ENCODE results near the gene NUDCD3. TPM values are rescaled to one million over a fixed set of nuclear protein-coding genes. Genes with fewer than 3 reads are reported as not detected.

The NUDCD3 gene
- polyA plus RNA-seq, 1 donor (not counting 4 experiments of a cell fraction or from before 2014, with no cell fraction given) = 58.7 TPM

GRCh38 chr7:44445986-44446671 is 44.3 kb downstream of the NUDCD3 start:
- FAIRE-seq (no peak), DNase-seq (ENCODE audit: low read depth, low spot score) (no peak)
- dilution Hi-C loops (cut with MboI; ENCODE audit: extremely low pct_ligation_motif_present, low sequenced_read_pairs) = no loop called here
- no peaks in the 10 kb centered on the region for H4K20me1 ChIP-seq (ENCODE audit: control insufficient read depth, extremely low read depth, insufficient read depth, low read length)
- peaks cover 22 to 29% of the 10 kb centered on the region in 2 experiments for H3K36me3 ChIP-seq (ENCODE audit: control insufficient read depth in 2 of 2, extremely low read depth in 1 of 2, insufficient read depth in 2 of 2, low read length in 2 of 2)
- no peak overlapping the region for H3K27ac ChIP-seq (ENCODE audit: control insufficient read depth, insufficient read depth, low read length)
- no peak overlapping the region for H3K4me3 ChIP-seq (ENCODE audit: control insufficient read depth in 2 of 3, extremely low read depth in 1 of 3, insufficient read depth in 2 of 3, low read depth in 1 of 3, low read length in 3 of 3)
- H3K27me3 ChIP-seq (ENCODE audit: control insufficient read depth, extremely low read depth, insufficient read depth, low read length) = no peaks in the 10 kb centered on the region
- H3K4me1 ChIP-seq (ENCODE audit: control insufficient read depth, extremely low read depth, insufficient read depth, low read length) = peaks cover 7% of the 10 kb centered on the region
- peaks cover 71% of the 10 kb centered on the region for H3K79me2 ChIP-seq (ENCODE audit: control insufficient read depth, insufficient read depth, low read length)
- TF ChIP-seq EZH2 (IDR thresholded peaks at IDR 0.05; ENCODE audit: low read length) = no peak
- TF ChIP-seq CTCF (optimal IDR thresholded peaks at IDR 0.05 in 1 of 3, IDR thresholded peaks at IDR 0.05 in 1 of 3, conservative IDR thresholded peaks at IDR 0.05 in 1 of 3; ENCODE audit: extremely low read depth in 1 of 3, insufficient read depth in 2 of 3, low read length in 3 of 3) = no peak
- no peak overlapping the region for H2AFZ ChIP-seq (ENCODE audit: control insufficient read depth, low read length)
- no peak overlapping the region for H3K9ac ChIP-seq (ENCODE audit: control insufficient read depth, extremely low read depth, insufficient read depth, low read length)
- no peaks in the 10 kb centered on the region for H3K9me3 ChIP-seq (ENCODE audit: control insufficient read depth, low read depth, low read length)
- H3K9me1 ChIP-seq (ENCODE audit: control insufficient read depth, extremely low read depth, insufficient read depth, low read length) = peaks cover 6% of the 10 kb centered on the region
- H3K4me2 ChIP-seq (ENCODE audit: control insufficient read depth, extremely low read depth, insufficient read depth, low read depth, low read length) = no peak overlapping the region

- FAIRE-seq (no peak), DNase-seq (ENCODE audit: low read depth, low spot score) (no peak)
- Histone ChIP-seq H3K9me3 (ENCODE audit: control insufficient read depth, low read depth, low read length) (no peaks in the 10 kb centered on the region), H3K79me2 (ENCODE audit: control insufficient read depth, insufficient read depth, low read length) (peaks cover 60% of the 10 kb centered on the region), H3K4me3 (ENCODE audit: control insufficient read depth in 2 of 3, extremely low read depth in 1 of 3, insufficient read depth in 2 of 3, low read depth in 1 of 3, low read length in 3 of 3) (no peak overlapping the region), H3K27me3 (ENCODE audit: control insufficient read depth, extremely low read depth, insufficient read depth, low read length) (no peaks in the 10 kb centered on the region), H3K36me3 (ENCODE audit: control insufficient read depth in 2 of 2, extremely low read depth in 1 of 2, insufficient read depth in 2 of 2, low read length in 2 of 2) (peaks cover 5 to 12% of the 10 kb centered on the region in 2 experiments), H3K9ac (ENCODE audit: control insufficient read depth, extremely low read depth, insufficient read depth, low read length) (no peak overlapping the region), H4K20me1 (ENCODE audit: control insufficient read depth, extremely low read depth, insufficient read depth, low read length) (peaks cover 7% of the 10 kb centered on the region), H2AFZ (ENCODE audit: control insufficient read depth, low read length) (no peak overlapping the region), H3K9me1 (ENCODE audit: control insufficient read depth, extremely low read depth, insufficient read depth, low read length) (peaks cover 9% of the 10 kb centered on the region), H3K27ac (ENCODE audit: control insufficient read depth, insufficient read depth, low read length) (no peak overlapping the region), H3K4me2 (ENCODE audit: control insufficient read depth, extremely low read depth, insufficient read depth, low read depth, low read length) (no peak overlapping the region), H3K4me1 (ENCODE audit: control insufficient read depth, extremely low read depth, insufficient read depth, low read length) (no peaks in the 10 kb centered on the region)
- TF ChIP-seq EZH2 (IDR thresholded peaks at IDR 0.05; ENCODE audit: low read length) (no peak), CTCF (optimal IDR thresholded peaks at IDR 0.05 in 1 of 3, IDR thresholded peaks at IDR 0.05 in 1 of 3, conservative IDR thresholded peaks at IDR 0.05 in 1 of 3; ENCODE audit: extremely low read depth in 1 of 3, insufficient read depth in 2 of 3, low read length in 3 of 3) (no peak)
- dilution Hi-C loops (cut with MboI; ENCODE audit: extremely low pct_ligation_motif_present, low sequenced_read_pairs) = no loop called here
Observed at GRCh38 chr7:44441079-44441478, 49.4 kb downstream of the NUDCD3 start.
